Measurements from ENCODE around the gene YKT6.

YKT6 gene

DNA sequence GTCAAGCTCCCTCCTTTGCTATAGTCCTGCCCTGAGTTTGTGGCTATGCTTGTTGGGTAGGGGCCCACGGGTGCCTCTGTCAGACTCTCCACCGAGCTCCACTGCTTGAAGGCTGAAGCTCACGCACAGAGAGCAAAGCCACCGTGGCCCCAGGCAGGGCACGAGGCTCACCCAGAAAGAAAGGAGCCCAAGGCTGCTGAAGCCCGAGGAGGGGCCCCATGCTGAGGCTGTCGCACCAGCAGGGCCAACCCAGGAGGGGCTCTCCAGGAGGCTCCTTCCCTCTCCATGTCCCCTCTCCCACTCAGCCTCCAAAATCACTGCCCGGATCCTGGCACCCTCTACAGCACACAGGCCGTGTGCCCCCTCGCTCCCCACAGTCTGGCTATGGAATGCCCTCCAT lies 50.5 kb downstream of the YKT6 start:
- ATAC-seq: no peak
- TF ChIP-seq, protein P1, sequence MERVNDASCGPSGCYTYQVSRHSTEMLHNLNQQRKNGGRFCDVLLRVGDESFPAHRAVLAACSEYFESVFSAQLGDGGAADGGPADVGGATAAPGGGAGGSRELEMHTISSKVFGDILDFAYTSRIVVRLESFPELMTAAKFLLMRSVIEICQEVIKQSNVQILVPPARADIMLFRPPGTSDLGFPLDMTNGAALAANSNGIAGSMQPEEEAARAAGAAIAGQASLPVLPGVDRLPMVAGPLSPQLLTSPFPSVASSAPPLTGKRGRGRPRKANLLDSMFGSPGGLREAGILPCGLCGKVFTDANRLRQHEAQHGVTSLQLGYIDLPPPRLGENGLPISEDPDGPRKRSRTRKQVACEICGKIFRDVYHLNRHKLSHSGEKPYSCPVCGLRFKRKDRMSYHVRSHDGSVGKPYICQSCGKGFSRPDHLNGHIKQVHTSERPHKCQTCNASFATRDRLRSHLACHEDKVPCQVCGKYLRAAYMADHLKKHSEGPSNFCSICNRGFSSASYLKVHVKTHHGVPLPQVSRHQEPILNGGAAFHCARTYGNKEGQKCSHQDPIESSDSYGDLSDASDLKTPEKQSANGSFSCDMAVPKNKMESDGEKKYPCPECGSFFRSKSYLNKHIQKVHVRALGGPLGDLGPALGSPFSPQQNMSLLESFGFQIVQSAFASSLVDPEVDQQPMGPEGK (CRISPR knock-in tag; IDR thresholded peaks at IDR 0.05; ENCODE audit: borderline replicate concordance): no peak
- no peak for TF ChIP-seq CSDC2 (CRISPR knock-in tag; IDR thresholded peaks at IDR 0.05)
- TF ChIP-seq, protein P2, sequence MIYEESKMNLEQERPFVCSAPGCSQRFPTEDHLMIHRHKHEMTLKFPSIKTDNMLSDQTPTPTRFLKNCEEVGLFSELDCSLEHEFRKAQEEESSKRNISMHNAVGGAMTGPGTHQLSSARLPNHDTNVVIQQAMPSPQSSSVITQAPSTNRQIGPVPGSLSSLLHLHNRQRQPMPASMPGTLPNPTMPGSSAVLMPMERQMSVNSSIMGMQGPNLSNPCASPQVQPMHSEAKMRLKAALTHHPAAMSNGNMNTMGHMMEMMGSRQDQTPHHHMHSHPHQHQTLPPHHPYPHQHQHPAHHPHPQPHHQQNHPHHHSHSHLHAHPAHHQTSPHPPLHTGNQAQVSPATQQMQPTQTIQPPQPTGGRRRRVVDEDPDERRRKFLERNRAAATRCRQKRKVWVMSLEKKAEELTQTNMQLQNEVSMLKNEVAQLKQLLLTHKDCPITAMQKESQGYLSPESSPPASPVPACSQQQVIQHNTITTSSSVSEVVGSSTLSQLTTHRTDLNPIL (CRISPR knock-in tag; IDR thresholded peaks at IDR 0.05; ENCODE audit: low read depth): no peak
- TF ChIP-seq ZNF70 (CRISPR knock-in tag; IDR thresholded peaks at IDR 0.05): no peak
- TF ChIP-seq, protein P3, sequence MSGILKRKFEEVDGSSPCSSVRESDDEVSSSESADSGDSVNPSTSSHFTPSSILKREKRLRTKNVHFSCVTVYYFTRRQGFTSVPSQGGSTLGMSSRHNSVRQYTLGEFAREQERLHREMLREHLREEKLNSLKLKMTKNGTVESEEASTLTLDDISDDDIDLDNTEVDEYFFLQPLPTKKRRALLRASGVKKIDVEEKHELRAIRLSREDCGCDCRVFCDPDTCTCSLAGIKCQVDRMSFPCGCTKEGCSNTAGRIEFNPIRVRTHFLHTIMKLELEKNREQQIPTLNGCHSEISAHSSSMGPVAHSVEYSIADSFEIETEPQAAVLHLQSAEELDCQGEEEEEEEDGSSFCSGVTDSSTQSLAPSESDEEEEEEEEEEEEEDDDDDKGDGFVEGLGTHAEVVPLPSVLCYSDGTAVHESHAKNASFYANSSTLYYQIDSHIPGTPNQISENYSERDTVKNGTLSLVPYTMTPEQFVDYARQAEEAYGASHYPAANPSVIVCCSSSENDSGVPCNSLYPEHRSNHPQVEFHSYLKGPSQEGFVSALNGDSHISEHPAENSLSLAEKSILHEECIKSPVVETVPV (CRISPR knock-in tag; IDR thresholded peaks at IDR 0.05): no peak
- no peak for TF ChIP-seq GLIS3 (CRISPR knock-in tag; IDR thresholded peaks at IDR 0.05)
- TF ChIP-seq ZC3H10 (CRISPR knock-in tag; IDR thresholded peaks at IDR 0.05): no peak

DNA sequence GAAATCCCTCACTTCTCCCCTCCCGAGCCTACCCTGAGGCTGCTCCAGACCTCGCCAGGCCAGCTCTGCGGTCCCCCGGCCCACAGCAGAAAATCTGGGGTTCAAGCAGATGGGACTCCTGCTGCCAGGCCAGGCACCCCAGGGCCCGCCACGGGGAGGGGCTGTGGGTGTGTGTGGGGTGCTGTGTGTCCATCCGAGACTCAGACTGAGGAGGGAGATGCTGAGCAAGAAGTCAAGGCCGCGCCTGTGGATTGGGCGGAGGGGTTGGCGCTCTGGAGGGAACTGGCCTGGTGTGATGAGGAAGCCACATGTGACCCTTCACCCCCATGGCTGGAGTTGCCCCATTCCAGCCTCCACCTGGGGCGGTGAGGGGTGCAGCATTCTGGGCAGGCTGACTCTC lies 51.1 kb downstream of the YKT6 start:
- TF ChIP-seq ESRRG (CRISPR knock-in tag; IDR thresholded peaks at IDR 0.05): no peak
- no peak for TF ChIP-seq OSR1 (CRISPR knock-in tag; IDR thresholded peaks at IDR 0.05)
- TF ChIP-seq, protein P4, sequence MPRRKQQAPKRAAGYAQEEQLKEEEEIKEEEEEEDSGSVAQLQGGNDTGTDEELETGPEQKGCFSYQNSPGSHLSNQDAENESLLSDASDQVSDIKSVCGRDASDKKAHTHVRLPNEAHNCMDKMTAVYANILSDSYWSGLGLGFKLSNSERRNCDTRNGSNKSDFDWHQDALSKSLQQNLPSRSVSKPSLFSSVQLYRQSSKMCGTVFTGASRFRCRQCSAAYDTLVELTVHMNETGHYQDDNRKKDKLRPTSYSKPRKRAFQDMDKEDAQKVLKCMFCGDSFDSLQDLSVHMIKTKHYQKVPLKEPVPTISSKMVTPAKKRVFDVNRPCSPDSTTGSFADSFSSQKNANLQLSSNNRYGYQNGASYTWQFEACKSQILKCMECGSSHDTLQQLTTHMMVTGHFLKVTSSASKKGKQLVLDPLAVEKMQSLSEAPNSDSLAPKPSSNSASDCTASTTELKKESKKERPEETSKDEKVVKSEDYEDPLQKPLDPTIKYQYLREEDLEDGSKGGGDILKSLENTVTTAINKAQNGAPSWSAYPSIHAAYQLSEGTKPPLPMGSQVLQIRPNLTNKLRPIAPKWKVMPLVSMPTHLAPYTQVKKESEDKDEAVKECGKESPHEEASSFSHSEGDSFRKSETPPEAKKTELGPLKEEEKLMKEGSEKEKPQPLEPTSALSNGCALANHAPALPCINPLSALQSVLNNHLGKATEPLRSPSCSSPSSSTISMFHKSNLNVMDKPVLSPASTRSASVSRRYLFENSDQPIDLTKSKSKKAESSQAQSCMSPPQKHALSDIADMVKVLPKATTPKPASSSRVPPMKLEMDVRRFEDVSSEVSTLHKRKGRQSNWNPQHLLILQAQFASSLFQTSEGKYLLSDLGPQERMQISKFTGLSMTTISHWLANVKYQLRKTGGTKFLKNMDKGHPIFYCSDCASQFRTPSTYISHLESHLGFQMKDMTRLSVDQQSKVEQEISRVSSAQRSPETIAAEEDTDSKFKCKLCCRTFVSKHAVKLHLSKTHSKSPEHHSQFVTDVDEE (CRISPR knock-in tag; IDR thresholded peaks at IDR 0.05): no peak
- TF ChIP-seq TOX (CRISPR knock-in tag; IDR thresholded peaks at IDR 0.05; ENCODE audit: borderline replicate concordance): no peak
- no peak for TF ChIP-seq ZC3H10 (CRISPR knock-in tag; IDR thresholded peaks at IDR 0.05)
- no peak for TF ChIP-seq ZFP30 (CRISPR knock-in tag; IDR thresholded peaks at IDR 0.05)
- no peak for TF ChIP-seq SNAI2 (CRISPR knock-in tag; IDR thresholded peaks at IDR 0.05)
- TF ChIP-seq, protein P5, sequence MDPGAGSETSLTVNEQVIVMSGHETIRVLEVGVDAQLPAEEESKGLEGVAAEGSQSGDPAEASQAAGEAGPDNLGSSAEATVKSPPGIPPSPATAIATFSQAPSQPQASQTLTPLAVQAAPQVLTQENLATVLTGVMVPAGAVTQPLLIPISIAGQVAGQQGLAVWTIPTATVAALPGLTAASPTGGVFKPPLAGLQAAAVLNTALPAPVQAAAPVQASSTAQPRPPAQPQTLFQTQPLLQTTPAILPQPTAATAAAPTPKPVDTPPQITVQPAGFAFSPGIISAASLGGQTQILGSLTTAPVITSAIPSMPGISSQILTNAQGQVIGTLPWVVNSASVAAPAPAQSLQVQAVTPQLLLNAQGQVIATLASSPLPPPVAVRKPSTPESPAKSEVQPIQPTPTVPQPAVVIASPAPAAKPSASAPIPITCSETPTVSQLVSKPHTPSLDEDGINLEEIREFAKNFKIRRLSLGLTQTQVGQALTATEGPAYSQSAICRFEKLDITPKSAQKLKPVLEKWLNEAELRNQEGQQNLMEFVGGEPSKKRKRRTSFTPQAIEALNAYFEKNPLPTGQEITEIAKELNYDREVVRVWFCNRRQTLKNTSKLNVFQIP (CRISPR knock-in tag; IDR thresholded peaks at IDR 0.05; ENCODE audit: borderline replicate concordance, low read depth): no peak
- TF ChIP-seq ARNTL (CRISPR knock-in tag; IDR thresholded peaks at IDR 0.05; ENCODE audit: borderline replicate concordance, low read depth): no peak
- no peak for TF ChIP-seq ISL1 (CRISPR knock-in tag; IDR thresholded peaks at IDR 0.05)
- no peak for TF ChIP-seq ZNF8 (CRISPR knock-in tag; IDR thresholded peaks at IDR 0.05)
- TF ChIP-seq, protein P2 (CRISPR knock-in tag; IDR thresholded peaks at IDR 0.05; ENCODE audit: low read depth): no peak
- no peak for TF ChIP-seq GLIS3 (CRISPR knock-in tag; IDR thresholded peaks at IDR 0.05)
- no peak for TF ChIP-seq ZFP3 (CRISPR knock-in tag; IDR thresholded peaks at IDR 0.05)
- no peak for TF ChIP-seq PPARA (CRISPR knock-in tag; IDR thresholded peaks at IDR 0.05; ENCODE audit: borderline replicate concordance)
- TF ChIP-seq ZNF70 (CRISPR knock-in tag; IDR thresholded peaks at IDR 0.05): no peak
- TF ChIP-seq, protein P1 (CRISPR knock-in tag; IDR thresholded peaks at IDR 0.05; ENCODE audit: borderline replicate concordance): no peak
- TF ChIP-seq ZNF565 (CRISPR knock-in tag; conservative IDR thresholded peaks at IDR 0.05; ENCODE audit: low read depth): no peak
- ATAC-seq: no peak

All from SK-N-SH treated with all-trans-retinoic acid at 6 μM for 48 hours (cell line).